Measurements from ENCODE around the gene PTPRD. TPM values are rescaled to one million over a fixed set of nuclear protein-coding genes. Genes with fewer than 3 reads are reported as not detected.

The PTPRD gene
- total RNA-seq, 1 experiment from 2014 or later, result 32.5 TPM

- Histone ChIP-seq H3K79me2 (ENCODE audit: insufficient read depth, low read length) (no peaks in the 10 kb centered on the region), H3K27me3 (ENCODE audit: insufficient read depth, low read length) (no peaks in the 10 kb centered on the region), H2BK20ac (ENCODE audit: low read depth, low read length, poor library complexity, severe bottlenecking) (no peak overlapping the region), H4K91ac (ENCODE audit: insufficient read length, low read depth, low read length) (no peak overlapping the region), H3K18ac (ENCODE audit: insufficient read length, low read depth, low read length) (no peak overlapping the region), H3K4me2 (ENCODE audit: insufficient read depth, insufficient read length, low read length) (no peak overlapping the region), H2AFZ (ENCODE audit: low read length) (no peak overlapping the region), H3K79me1 (ENCODE audit: insufficient read depth, low read depth, low read length, poor library complexity, severe bottlenecking) (no peaks in the 10 kb centered on the region), H3K4me1 (ENCODE audit: insufficient read depth, low read length) (no peaks in the 10 kb centered on the region), H4K20me1 (ENCODE audit: control insufficient read depth, insufficient read depth, insufficient read length) (no peaks in the 10 kb centered on the region), H2AK5ac (ENCODE audit: insufficient read length, low read length) (no peak overlapping the region), H3K23me2 (ENCODE audit: insufficient read length, low read depth, low read length, poor library complexity, severe bottlenecking) (no peaks in the 10 kb centered on the region), H4K8ac (replicated peaks; ENCODE audit: insufficient read length, low read depth, low read length) (no peak overlapping the region), H3K9ac (ENCODE audit: extremely low read depth, insufficient read length, low read length) (no peak overlapping the region), H3K4ac (ENCODE audit: low read depth, low read length) (no peak overlapping the region), H3T11ph (ENCODE audit: low read length) (no peak overlapping the region), H2BK12ac (ENCODE audit: insufficient read length, low read depth, low read length) (no peak overlapping the region), H3K56ac (ENCODE audit: insufficient read length, low read depth, low read length) (no peak overlapping the region), H3K9me3 (ENCODE audit: control insufficient read depth, low read depth, low read length) (no peaks in the 10 kb centered on the region), H2BK15ac (ENCODE audit: low read depth, low read length) (no peak overlapping the region), H3K14ac (ENCODE audit: insufficient read depth, low read length) (no peak overlapping the region), H3K23ac (ENCODE audit: insufficient read length, low read depth, low read length) (no peak overlapping the region), H2BK120ac (ENCODE audit: low read depth, low read length, poor library complexity, severe bottlenecking) (no peak overlapping the region), H3K27ac (ENCODE audit: insufficient read length, low read depth, low read length) (no peak overlapping the region), H2BK5ac (ENCODE audit: insufficient read length, low read length) (no peak overlapping the region), H4K5ac (ENCODE audit: insufficient read length, low read depth, low read length) (no peak overlapping the region)
- Mint-ChIP-seq H3K4me3 (no peak overlapping the region), H3K27ac (peak overlapping the region in 2 of 3 experiments; percentile 20 to 64; a peak in 1 of 7 replicates), H3K36me3 (ENCODE audit: insufficient read depth in 1 of 3, low read depth in 3 of 3) (no peaks in the 10 kb centered on the region; a peak in 2 of 7 replicates), H3K4me1 (peaks cover 11 to 12% of the 10 kb centered on the region in 2 experiments), H3K9me3 (peaks cover 0 to 4% of the 10 kb centered on the region in 2 experiments; a peak in 1 of 5 replicates), H3K27me3 (ENCODE audit: low read depth) (no peaks in the 10 kb centered on the region)
- no CpG with 5 or more reads among the region's 2 CpGs for WGBS (ENCODE audit: extremely low coverage, insufficient read length, low lambda C conversion rate)
- no peak for DNase-seq
- TF ChIP-seq CTCF (conservative IDR thresholded peaks at IDR 0.05), result no peak
These were observed 2076.0 kb downstream of the PTPRD start for GRCh38 chr9:8536845-8537244.

All from H9 (cell line).